Gastrocnemius medialis (tissue), 4 donors: ENCODE data around the gene TBK1. TPM values are rescaled to one million over a fixed set of nuclear protein-coding genes. Genes with fewer than 3 reads are reported as not detected.

ENCODE experiments used
- ATAC-seq, 2 donors: fragments of 150-250 bp; one replicate each; pipeline ENCODE4 v1.9.1; 2016
- DNase-seq, 2 donors: peaks; one replicate each; pipeline ENCODE4 v3.0.0-alpha.2; 2019
- H3K27ac ChIP-seq, 4 donors: fragments of 200-600 bp; sonication (generic); 1 replicate in 1 of 4; 2 replicates in 3 of 4; pipeline ENCODE4 v1.5.1; 2016 to 2018; ENCODE audit warnings: mild to moderate bottlenecking in 2 of 4, moderate library complexity in 1 of 4
- H3K27me3 ChIP-seq, 3 donors: fragments of 200-600 bp; sonication (generic) in 2 of 3; 1 replicate in 1 of 3; 2 replicates in 2 of 3; pipeline versions ENCODE4 v1.5.1 to v1.6.0; 2016 to 2019; ENCODE audit warnings: mild to moderate bottlenecking in 1 of 3, moderate library complexity in 1 of 3
- H3K36me3 ChIP-seq, 2 donors: fragments of 200-600 bp; sonication (generic) in 1 of 2; one replicate each; pipeline ENCODE4 v1.5.1; 2017 to 2018
- H3K4me1 ChIP-seq, 2 donors: fragments of 200-600 bp; sonication (generic) in 1 of 2; one replicate each; pipeline ENCODE4 v1.5.1; 2016 to 2017; ENCODE audit warnings: mild to moderate bottlenecking in 2 of 2
- H3K4me3 ChIP-seq, 4 donors: fragments of 200-600 bp; sonication (generic) in 3 of 4; 1 replicate in 1 of 4; 2 replicates in 3 of 4; pipeline ENCODE4 v1.5.1; 2016 to 2019; ENCODE audit warnings: mild to moderate bottlenecking in 2 of 4
- H3K9me3 ChIP-seq, 3 donors: fragments of 200-600 bp; sonication (generic) in 2 of 3; 1 replicate in 1 of 3; 2 replicates in 2 of 3; pipeline ENCODE4 v1.5.1; 2016 to 2019
- CTCF ChIP-seq, 5 experiments: fragments of 450-650 bp in 3 of 5; fragments of 200-600 bp in 2 of 5; sonication (generic) in 2 of 5; IDR thresholded peaks in 4 of 5; conservative IDR thresholded peaks in 1 of 5; 1 replicate in 4 of 5; 2 replicates in 1 of 5; pipeline ENCODE4 v1.5.1; 2016 to 2019; ENCODE audit warnings: antibody characterized with exemption in 5 of 5, mild to moderate bottlenecking in 3 of 5, moderate library complexity in 3 of 5
- POLR2A ChIP-seq, 2 donors: fragments of 450-650 bp; IDR thresholded peaks; one replicate each; pipeline ENCODE4 v1.6.1; 2017; ENCODE audit warnings: antibody characterized with exemption in 2 of 2, mild to moderate bottlenecking in 2 of 2, moderate library complexity in 2 of 2
- in situ Hi-C, 4 donors: fragments of 200-750 bp; cut with MboI; loops; one replicate each; pipeline versions ENCODE4 v1.15.0 to v1.8.0; 2017; ENCODE audit warnings: low sequenced_read_pairs in 4 of 4
- intact Hi-C: fragments of 100-400 bp; cut with DNase I; formaldehyde crosslinking; loops from one replicate; pipeline ENCODE4 v1.15.1; 2023; ENCODE audit warnings: low total_unique reads
- total RNA-seq, 4 donors: library from RNA; depleted of rRNA; stranded (reverse); fragments of >200 nt; gene quantifications; one replicate each; pipeline versions ENCODE4 v1.1.0 to v1.2.3, GENCODE V29; 2016

Gene TBK1
- total RNA-seq, 4 donors from 2014 or later: 20.1 to 40.8 (median 27.6) TPM

GRCh38 chr12:64413884-64414283, 38.0 kb upstream of the TBK1 start:
- Histone ChIP-seq H3K27ac (no peak overlapping the region), H3K27me3 (no peaks in the 10 kb centered on the region), H3K4me3 (no peak overlapping the region), H3K9me3 (no peaks in the 10 kb centered on the region), H3K4me1 (no peaks in the 10 kb centered on the region), H3K36me3 (peaks cover 3 to 95% of the 10 kb centered on the region in 2 donors)
- TF ChIP-seq CTCF (IDR thresholded peaks at IDR 0.05 in 4 of 5, conservative IDR thresholded peaks at IDR 0.05 in 1 of 5) (no peak), POLR2A (IDR thresholded peaks at IDR 0.05) (no peak)
- intact Hi-C loops: loop anchor here (10.0 kb wide), 1 partner anchor 81 kb away; no protein-coding TSS in a partner anchor
- in situ Hi-C loops: loop anchor here in 1 of 4 donors (10.0 kb wide), 1 partner anchor 81 kb away; no protein-coding TSS in a partner anchor
- ATAC-seq (no peak), DNase-seq (no peak)

GRCh38 chr12:64418209-64418608, 33.7 kb upstream of the TBK1 start:
- ATAC-seq: no peak
- intact Hi-C loops: loop anchor here (10.0 kb wide), 1 partner anchor 77 kb away; no protein-coding TSS in a partner anchor

GRCh38 chr12:64419696-64420095, 32.2 kb upstream of the TBK1 start:
- Histone ChIP-seq H3K36me3 (peaks cover 3 to 96% of the 10 kb centered on the region in 2 donors), H3K27ac (no peak overlapping the region), H3K4me3 (no peak overlapping the region), H3K27me3 (no peaks in the 10 kb centered on the region), H3K4me1 (no peaks in the 10 kb centered on the region), H3K9me3 (no peaks in the 10 kb centered on the region)
- no peak for DNase-seq
- in situ Hi-C loops (loop anchor here in 1 of 4 donors (10.0 kb wide), 1 partner anchor 75 kb away; no protein-coding TSS in a partner anchor), intact Hi-C loops (loop anchor here (10.0 kb wide), 1 partner anchor 75 kb away; no protein-coding TSS in a partner anchor)
- TF ChIP-seq CTCF (IDR thresholded peaks at IDR 0.05 in 4 of 5, conservative IDR thresholded peaks at IDR 0.05 in 1 of 5) (no peak), POLR2A (IDR thresholded peaks at IDR 0.05) (no peak)
- no peak for ATAC-seq

More at GRCh38 chr12:64418209-64418608, 33.7 kb upstream of the TBK1 start:
- no peak overlapping the region for H3K27ac ChIP-seq
- no peak for DNase-seq
- TF ChIP-seq POLR2A (IDR thresholded peaks at IDR 0.05) (no peak), CTCF (IDR thresholded peaks at IDR 0.05 in 4 of 5, conservative IDR thresholded peaks at IDR 0.05 in 1 of 5) (no peak)
- H3K36me3 ChIP-seq: peaks cover 3 to 95% of the 10 kb centered on the region in 2 donors
- H3K4me1 ChIP-seq: no peaks in the 10 kb centered on the region
- no peaks in the 10 kb centered on the region for H3K9me3 ChIP-seq
- no peak overlapping the region for H3K4me3 ChIP-seq
- in situ Hi-C loops: loop anchor here in 1 of 4 donors (10.0 kb wide), 1 partner anchor 77 kb away; no protein-coding TSS in a partner anchor
- H3K27me3 ChIP-seq: no peaks in the 10 kb centered on the region

- ATAC-seq: no peak
- H3K4me3 ChIP-seq: no peak overlapping the region
- H3K9me3 ChIP-seq: no peaks in the 10 kb centered on the region
- H3K27me3 ChIP-seq: no peaks in the 10 kb centered on the region
- H3K27ac ChIP-seq: no peak overlapping the region
- TF ChIP-seq POLR2A (IDR thresholded peaks at IDR 0.05) (no peak), CTCF (IDR thresholded peaks at IDR 0.05 in 4 of 5, conservative IDR thresholded peaks at IDR 0.05 in 1 of 5) (no peak)
- no peak for DNase-seq
- H3K36me3 ChIP-seq: peaks cover 6 to 100% of the 10 kb centered on the region in 2 donors
- no peaks in the 10 kb centered on the region for H3K4me1 ChIP-seq
- in situ Hi-C loops (no loop called here), intact Hi-C loops (no loop called here)
Observed at GRCh38 chr12:64427988-64428387, 23.9 kb upstream of the TBK1 start.

GRCh38 chr12:64428956-64429355, 23.0 kb upstream of the TBK1 start:
- H3K4me1 ChIP-seq: no peaks in the 10 kb centered on the region
- no peak overlapping the region for H3K27ac ChIP-seq
- TF ChIP-seq CTCF (IDR thresholded peaks at IDR 0.05 in 4 of 5, conservative IDR thresholded peaks at IDR 0.05 in 1 of 5): no peak
- TF ChIP-seq POLR2A (IDR thresholded peaks at IDR 0.05): no peak
- intact Hi-C loops (no loop called here), in situ Hi-C loops (no loop called here)
- no peaks in the 10 kb centered on the region for H3K27me3 ChIP-seq
- no peak for DNase-seq
- ATAC-seq: no peak
- H3K4me3 ChIP-seq: no peak overlapping the region
- no peaks in the 10 kb centered on the region for H3K9me3 ChIP-seq
- H3K36me3 ChIP-seq: peaks cover 6 to 100% of the 10 kb centered on the region in 2 donors
